ENCODE results near the gene BOC.

BOC gene

DNA sequence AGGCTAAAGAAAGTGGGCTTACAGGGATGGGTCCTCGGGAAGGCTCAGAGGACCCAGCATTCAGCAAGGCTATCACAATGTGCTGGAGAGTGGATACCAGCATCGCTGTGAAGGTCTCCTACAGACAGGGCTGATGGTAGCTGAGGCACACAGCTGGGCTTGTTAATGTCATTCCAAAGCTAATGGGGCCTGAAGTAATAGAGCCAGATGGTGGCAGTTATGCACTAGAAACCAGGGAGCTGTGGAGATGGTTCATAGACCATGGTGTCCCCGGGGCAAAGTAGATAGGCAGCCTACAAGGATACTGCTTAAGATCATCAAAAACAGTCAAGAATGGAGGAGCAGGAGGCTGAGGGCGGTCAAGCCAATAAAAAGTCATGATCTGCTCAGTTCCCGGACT lies 24.8 kb upstream of the BOC start:
- DNase-seq = no peak

DNA sequence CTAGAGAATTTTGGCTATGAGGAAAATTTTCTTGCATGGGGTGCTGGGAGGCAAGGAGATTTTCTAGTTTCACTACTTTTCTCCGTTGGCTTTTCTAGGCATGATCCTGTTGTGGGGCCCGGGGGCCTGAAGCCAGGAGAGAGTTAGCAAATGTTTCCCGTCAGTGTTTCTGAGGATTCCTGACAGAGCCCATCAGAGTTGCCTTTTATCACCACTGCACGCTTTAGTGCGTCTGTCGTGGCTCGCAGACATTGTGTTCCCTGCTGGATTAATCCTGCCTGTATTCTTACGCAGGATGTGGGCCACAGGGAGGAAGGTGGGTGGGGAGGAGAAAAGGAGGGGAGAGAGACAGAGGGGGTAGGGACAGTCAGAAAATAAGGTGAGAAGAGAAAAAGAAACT lies 18.1 kb upstream of the BOC start:
- no peak for DNase-seq

DNA sequence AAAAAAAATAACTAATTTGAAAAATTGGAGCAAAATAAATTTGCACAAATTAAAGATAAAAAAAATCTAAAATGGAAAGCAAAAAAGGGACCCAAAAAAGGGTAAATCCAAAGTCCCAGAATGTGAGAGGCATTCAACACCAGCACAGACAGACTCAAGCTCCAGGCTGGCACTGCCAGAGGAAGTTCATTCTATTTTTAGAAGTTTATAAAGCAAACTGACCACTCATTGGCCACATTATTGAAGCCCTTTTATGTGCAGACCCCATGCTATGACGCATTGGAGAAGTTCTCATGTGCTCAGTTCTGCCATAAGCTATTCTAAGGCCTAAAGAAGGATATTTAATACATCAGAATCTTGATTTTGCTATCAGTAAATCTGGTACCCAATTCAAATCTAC lies 17.6 kb upstream of the BOC start:
- DNase-seq = no peak

DNA sequence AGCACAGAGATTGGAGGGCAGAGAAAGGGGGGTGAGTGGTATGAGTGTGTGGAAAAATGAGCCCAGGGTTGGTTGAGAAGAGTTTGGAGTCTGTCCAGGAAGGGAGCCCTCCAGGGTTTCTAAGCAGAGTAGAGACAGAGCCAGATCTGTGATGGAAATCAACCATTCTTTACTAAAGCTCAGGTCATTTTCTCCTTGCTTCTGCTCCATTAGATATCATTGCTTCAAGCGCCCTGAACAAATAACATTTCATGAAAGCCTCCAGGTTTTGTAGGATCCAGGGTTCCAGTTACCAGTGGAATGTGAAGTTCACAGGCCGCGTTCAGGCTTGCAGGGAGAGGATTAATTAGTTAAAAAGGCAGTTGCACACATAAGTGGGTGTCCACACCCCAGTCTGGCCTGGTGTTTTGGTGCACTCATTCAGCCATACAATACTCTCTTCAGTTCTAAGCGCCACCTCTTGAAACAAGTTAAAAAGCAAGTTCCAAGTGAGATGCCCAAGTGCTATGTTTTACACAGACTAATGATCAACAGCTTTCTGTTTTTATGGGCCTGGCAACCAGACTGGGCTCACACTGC lies 16.4 kb upstream of the BOC start:
- DNase-seq = no peak

DNA sequence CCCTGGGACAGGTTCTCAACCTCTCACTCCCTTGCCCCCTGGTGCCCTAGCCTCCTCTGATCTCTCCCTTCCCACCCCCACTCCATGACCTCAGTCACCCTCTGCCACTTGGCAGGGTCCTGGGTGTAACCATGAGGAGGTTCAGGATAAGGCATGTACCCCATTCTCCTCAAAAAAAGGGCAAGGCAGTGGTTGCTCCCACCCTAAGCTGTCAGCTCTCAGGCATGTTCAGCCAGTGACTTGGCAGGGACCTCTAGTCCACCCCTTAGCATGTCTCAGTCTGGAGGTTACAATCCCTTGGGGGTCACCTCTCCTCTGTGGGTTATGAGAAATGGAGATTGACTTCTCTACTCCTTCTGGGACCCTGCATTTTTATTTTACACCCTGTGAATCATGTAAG lies 11.0 kb upstream of the BOC start:
- DNase-seq = no peak

DNA sequence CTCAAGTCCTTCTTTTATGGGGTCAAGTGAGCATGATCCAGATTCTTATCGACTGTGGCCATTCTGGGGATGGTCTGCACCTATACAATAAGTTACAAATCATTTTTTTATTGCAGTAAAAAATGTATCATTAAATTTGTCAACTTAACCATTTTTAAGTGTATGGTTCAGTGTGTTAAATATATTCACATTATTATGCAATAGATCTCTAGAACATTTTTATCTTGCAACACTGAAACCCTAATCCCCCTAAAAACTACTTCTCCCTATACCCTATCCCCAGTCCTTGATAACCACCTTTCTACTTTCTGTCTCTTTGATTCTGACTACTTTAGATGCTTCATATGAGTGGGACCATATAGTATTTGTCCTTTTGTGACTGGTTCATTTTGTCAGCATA lies 10.4 kb upstream of the BOC start:
- DNase-seq = no peak

DNA sequence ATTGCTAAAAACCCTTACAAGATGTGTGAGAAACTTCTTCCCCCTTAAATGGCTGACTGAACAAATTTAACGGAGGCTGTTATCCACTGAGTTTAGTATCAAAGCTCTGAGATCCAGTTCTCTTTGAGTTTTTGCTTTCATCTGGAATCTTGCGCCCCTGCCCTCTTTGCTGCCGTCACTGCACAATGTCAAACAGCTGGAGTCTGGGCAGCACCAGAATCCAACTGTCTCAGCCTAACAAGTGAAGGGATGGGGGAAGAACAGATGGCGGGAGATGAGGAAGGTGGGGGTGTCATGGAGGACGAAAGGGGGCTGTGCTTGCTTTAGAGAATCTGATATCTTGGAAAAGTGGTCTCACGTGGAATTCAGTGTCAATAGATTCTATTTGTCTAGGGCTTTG lies 7.0 kb upstream of the BOC start:
- no peak for DNase-seq

DNA sequence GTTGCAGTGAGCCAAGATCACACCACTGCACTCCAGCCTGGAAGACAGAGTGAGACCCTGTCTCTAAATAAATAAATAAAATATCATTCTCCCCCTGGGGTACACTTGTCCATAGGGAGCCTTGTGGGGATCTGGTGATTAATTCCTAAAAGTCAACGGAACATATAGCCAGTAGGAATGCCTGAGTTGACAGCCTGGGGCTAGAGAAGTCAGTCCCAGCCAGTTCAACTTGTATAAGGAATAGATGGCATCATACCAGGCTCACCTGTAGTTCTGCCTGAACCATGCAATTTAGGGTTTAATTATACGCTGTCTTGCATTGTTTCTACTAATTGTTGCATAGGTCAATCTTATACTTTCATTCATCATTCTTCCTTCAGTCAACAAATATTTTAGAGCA lies 5.9 kb upstream of the BOC start:
- DNase-seq = no peak

DNA sequence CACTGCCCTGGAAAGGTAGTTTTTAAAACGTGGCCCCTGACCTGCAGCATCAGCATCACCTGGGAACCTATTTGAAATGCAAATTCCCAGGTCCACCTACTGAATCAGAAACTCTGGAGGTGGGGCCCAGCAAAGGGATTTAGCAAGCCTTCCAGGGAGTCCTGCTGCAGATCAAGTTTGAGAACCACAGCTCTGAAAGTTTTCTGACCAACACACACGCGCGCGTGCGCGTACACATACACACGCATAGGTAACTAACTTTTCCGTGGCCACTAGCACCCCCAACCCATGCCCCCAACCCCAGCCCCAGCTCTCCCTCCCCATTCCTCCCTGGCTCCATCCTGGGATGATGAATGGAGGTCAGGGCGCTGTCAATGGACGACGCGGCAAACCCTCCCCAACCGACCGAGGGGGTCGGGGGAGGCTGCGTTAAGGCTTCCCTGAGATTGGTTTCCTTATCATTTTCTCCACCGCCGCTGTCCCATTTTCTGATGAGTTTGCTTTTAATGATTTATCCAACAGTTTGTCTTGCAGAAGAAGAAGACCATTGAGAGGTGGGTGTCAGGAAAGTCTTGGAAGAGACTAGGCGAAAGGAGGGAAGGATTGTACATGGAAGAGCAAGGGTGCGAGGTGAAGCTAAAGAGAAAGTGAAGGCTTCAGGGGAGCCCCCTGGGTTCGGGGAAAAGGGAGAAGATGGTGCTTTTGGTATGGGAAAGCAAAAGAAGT lies 590 bp upstream of the BOC start:
- no peak for DNase-seq

DNA sequence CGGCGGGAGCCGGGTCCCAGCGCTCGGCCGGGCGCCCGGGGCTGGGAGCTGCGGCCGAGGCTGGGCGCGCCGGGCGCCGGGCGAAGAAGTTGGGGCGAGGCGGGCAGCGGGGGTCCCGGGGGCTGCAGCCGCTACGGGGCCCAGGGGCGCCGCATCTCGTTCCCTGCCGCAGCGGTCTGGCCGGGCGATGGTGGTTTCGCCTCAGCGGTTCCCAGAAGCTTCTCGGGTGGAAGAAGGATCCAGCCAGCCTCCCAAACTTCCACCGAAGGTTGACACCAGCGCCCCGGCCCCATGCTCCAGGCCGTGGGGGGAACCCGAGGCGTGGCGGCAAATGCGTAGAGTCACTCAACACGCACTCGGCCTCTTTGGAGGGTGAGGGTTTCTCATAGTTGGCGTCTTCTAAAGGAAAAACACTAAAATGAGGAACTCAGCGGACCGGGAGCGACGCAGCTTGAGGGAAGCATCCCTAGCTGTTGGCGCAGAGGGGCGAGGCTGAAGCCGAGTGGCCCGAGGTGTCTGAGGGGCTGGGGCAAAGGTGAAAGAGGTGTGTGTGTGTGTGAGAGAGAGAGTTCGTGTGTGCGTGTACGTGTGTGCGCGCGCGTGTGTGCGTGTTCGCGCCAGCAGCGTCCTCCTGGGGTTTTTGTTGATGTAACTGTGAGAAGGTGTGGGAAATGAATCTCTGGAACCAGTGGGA lies 940 bp downstream of the BOC start:
- DNase-seq = no peak

DNA sequence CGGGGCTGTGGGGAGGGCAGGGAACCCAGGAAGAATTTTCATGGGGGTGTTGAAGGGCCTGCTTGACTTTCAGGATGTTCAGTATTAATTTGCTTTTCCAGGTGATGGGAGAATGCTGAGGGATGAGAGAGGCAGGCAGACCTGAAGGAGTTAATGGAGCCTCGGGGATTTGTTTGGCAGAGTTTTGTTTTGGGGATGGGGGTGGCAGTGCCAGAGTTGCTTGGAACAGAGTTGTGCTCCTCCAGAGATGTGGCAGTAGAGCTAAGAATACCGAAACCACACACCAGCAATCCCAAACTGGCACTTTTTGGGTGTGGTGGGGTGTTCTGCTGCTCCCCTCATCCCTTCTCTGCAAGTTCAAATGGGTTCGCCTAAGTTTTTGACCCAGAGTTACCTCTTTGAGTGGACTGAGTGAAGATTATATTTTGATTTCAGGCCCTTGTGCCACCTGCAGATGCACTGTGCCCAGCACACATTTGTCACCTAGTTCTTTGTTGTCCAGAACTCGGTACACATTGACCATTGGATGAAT lies 1.6 kb downstream of the BOC start:
- no peak for DNase-seq

DNA sequence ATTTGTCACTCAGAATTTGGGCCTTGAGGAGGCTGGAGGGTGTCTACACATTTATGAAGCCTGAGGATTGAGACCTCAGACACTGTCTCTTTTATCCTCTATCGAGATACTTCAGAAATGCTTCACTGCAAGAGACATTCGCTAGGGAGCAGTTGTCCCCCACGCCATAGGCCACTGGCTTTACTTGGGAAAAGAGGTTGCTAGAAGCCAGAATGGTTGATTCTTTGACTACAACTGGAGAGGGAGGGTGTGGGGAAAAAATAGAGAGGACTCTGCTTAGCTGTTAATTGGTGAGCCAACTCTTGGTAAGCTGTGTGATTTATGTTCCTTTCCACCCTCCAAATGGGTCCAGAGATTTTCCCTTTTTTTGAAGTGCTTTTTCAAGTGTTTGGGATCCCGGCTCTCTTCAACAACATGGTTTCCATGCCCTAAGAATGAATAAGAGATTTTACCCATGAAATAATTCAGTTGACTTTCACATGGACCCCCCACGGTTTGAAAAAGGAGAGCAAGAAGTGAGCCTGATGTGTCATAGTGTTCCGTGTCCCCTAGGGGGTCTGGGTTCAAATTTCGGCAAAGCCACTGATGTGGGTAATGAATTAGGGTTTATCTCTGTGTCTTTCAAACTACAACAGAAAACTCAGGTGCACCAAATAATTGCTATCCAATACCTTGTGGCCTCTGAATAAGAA lies 2.7 kb downstream of the BOC start:
- no peak for DNase-seq

DNA sequence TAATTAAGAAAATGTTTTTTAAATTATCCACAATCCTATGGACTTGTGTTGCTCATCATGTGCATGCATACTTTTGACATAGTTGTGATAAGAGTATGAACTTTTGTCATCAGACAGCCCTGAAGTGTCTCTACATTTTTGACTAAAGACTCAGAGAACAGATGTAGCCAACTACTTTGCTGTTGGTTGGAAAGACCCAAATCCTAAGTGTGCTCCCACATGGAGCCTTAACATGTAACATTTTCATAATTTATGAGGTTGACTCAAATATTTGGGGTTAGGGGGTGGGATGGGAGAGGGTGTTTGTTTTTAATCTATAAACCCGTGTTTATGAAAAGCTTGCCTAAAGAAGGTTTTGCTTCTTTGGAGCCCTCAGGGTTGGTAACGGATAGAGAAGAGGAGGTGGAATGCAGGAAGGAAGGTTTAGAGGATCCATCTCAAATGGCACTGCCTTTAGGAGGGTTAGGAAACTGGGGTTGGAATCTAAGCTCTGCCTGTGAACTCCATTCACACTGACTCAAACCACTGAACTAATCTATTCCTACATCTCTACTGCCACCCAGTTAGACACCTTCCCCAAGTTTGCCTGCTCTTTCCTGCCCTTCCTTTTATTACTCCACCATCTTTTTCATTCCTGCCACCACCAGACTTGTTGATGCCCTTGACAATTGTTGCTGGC lies 3.7 kb downstream of the BOC start:
- DNase-seq = no peak

DNA sequence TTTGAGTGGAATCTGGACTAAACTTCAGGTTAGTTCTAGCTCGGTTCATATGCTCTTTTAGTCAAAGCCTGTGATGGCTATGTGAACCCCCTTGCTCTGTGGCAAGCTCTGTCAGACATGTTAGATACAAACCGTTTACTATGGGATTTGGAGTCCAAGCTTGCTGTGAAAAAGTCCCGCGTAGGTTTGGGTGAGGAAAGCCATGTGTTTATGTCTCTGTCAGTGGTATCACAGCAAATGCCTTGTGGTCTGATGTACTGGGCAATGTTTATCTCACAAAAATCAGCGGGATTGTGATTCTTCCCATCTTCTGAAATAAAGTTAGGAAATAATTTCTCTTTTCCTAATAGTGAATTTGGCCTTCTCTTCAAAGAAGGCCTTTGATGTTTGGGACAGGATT lies 5.0 kb downstream of the BOC start:
- no peak for DNase-seq

DNA sequence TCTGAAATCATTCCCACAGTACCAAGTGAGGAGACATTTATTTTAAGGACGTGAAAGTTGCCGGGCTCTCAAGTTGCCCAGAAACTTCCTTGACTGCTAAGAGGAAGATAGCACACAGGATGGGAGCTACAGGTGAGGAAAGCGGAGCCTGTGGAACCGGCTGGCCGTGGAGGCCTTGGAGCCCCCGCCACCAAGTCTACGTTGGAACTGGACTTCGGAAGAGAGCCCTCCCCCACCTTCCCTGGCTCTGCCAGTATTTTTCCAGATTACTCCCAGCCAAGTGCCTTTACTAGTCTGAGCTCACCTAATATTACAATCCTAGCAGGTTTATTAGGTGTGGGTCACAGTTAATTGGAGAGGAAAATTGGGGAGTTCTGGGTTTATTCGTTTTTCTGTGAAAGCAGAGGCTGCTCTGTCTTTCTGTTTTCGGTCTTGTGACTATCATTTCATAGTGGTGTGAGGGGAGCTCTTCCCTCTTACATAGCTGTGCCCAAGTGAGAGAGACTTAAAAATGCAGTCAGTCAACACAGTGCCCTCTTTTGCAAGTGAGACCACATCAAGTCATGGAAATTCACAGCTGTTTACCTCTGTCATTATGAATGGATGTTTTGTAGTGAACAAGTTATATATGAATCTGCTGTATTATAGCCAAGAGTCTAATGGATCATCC lies 6.8 kb downstream of the BOC start:
- no peak for DNase-seq

DNA sequence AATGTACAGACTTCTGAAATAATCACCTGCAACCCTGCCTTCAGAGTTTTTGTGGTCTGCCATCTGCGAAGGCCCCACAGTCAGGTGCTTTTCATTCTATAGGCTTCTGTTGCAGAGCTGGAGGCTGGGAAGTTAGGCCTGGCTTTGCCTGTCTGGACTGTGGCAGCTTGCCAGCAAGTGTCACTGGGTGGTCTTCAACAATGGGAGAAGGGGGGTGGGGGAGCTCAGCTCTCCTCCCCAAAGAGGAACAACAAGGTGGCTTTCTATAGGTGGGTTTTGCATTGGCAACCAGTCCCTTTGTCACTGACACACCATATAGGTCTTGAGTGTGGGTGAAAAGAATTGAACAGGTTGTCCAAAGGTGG lies 7.3 kb downstream of the BOC start:
- no peak for DNase-seq

DNA sequence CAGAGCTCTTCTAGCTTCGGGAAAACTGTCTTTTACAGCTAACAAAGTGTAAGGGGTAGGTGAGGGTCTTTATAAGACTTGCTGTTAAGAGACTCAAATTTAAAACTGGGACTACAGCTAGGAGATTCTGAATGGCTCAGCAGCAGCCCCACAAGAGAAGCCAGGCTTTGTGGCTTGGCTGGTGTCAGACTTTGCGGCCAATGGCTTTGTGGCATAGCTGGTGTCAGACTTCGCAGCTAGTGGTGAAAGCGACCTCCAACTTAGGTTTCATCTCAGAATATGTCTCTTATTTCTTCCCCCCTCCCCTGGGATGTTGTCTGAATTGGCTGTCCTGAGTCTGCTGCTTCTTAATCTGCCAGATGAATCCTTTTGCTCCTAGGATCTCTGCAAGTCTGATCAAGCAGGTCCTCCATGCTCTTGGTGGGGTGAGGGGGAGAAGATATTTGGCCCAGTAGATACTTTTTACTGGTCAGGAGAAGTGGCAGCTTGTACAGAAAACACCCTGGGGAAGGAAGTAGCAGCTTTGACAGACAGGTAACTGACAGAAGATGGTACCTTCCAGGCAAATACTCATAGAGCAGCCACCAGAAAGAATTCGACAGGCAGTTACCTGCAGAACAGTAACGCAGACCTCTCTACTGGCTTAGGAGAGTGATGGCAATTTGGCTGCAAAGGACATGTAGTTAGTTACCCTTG lies 8.4 kb downstream of the BOC start:
- DNase-seq = no peak

DNA sequence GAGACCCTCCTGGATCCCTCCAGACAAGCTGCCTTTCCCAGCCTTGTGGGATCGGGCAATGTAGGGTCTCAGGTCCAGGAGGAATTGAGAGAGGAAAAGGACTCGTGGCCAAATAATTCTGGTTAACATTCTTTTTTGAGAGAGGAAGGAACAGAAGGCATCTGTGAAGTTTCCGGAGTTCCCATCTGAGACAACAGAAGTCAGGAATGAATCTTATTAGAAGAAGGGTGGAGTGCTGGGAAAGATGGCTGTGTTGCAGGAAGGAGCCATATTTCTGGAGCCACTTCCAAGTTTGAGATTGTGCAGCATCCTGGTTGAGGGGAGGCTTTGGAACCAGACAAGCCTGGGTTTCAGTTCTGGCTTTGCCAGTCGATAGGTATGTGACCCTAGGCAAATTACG lies 9.4 kb downstream of the BOC start:
- DNase-seq = no peak

DNA sequence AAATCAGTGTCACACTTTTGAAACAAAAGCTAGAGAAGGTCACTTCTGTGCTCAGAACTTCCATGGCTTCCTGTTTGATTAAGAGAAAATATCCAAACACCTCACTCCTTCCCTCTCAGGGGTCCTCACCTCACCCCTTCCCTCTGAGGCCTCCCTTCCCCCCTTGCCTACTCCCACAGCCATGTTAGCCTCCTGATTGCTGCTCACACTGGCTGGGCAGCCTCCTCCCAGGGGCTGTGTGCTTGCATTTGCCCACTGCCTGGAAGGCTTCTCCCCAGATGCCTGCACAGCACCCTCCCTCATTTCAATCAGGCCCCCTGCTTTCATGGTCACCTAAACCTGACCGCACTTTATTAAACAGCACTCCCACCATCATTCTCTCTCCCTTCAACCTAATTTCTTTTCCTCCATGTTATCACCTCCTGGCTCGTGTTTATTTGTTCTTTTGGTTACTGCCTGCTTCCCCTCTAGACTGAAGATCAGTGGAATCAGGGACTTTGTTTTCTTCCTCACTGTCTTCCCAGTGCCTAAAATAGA lies 10.4 kb downstream of the BOC start:
- DNase-seq = no peak

DNA sequence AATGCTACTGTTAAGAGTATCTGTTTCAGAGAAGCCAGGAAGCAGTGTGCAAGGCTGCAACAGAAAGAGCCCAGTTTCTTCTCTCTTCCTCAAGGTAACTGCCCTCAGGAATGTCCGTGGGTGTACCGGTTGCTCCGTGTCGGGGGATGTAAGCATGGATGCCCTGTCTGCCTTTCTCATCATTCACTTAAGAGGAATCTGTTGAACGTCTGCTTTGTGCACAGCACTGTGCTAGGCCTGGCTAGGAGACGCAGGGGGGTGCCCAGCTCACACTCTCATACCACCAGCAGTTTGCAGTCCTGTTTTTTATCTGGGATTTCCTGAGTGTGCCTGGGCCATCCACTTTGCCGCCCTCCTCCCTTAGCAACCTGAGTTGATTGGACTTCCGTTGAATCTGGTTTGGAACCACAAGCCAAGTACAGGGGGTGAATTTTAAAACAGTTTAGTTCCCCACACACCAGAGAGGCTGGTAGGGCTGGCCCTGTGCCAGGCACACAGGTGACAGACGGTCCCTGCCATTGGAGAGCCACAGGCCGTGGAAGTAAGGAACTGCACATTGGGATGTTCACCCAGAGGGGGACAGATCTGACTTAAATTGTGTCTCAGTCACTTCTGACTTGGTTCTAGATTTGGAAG lies 11.2 kb downstream of the BOC start:
- DNase-seq = no peak
